HFFc6 (cell line): ENCODE results near the gene CAMK1G. TPM values are rescaled to one million over a fixed set of nuclear protein-coding genes. Genes with fewer than 3 reads are reported as not detected.

Experiments used
- DNase-seq: peaks from one replicate; pipeline ENCODE4 v3.0.0-alpha.2; 2018
- H3K27ac Mint-ChIP-seq: 2 replicates; pipeline ENCODE4 v1.8.0; 2020; ENCODE audit warnings: mild to moderate bottlenecking, mixed read lengths
- H3K27me3 Mint-ChIP-seq: 2 replicates; pipeline ENCODE4 v1.8.0; 2021; ENCODE audit warnings: mild to moderate bottlenecking, moderate library complexity, mixed read lengths; ENCODE audit not compliant: insufficient read depth
- H3K36me3 Mint-ChIP-seq: 2 replicates; pipeline ENCODE4 v1.8.0; 2021; ENCODE audit warnings: low read depth, mixed read lengths
- H3K4me1 Mint-ChIP-seq: 2 replicates; pipeline ENCODE4 v1.8.0; 2020; ENCODE audit warnings: low read depth, mixed read lengths
- H3K4me3 Mint-ChIP-seq: 2 replicates; pipeline ENCODE4 v1.8.0; 2020; ENCODE audit warnings: mild to moderate bottlenecking, moderate library complexity, mixed read lengths
- H3K9me3 Mint-ChIP-seq: 2 replicates; pipeline ENCODE4 v1.8.0; 2020; ENCODE audit warnings: mild to moderate bottlenecking, mixed read lengths
- total RNA-seq, 6 experiments: library from RNA; stranded (reverse); fragmentation: NEBNext Ultra II Directional; extraction: Animal tissue kit (Norgen Biotek cat#: 25700); gene quantifications; 2 replicates in 1 of 6; 3 replicates in 5 of 6; pipeline ENCODE4 v1.2.3, GENCODE V29; 2021
- TF ChIP-seq, protein P1 (sequence below): fragments of 200-600 bp; sonication (generic); IDR thresholded peaks from 2 replicates; pipeline ENCODE4 v1.5.0; 2021; ENCODE audit warnings: antibody characterized with exemption, mild to moderate bottlenecking

Gene CAMK1G
- total RNA-seq, 6 experiments from 2014 or later = 4.9 to 8.0 (median 5.9) TPM

DNA sequence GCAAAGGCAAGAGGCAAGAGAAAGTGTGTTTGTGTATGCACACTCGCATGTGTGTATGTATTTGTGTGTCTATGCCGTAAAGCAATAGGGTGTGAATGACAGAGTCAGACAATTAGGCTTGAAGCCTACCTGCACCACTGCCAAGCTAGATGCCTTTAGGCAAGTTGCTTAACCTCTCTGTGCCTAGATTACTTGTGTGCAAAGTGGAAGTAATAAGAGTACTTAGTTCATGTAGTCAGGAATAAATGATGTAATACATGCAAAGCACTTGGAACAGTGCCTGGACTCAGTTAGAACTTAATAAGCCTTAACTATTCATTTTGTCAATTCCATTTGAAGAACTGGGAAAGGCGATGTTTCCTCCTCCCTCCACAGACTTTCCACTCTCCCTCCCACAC is 37.0 kb downstream of the CAMK1G start:
- H3K4me3 Mint-ChIP-seq = no peak overlapping the region
- peaks cover 30% of the 10 kb centered on the region for H3K4me1 Mint-ChIP-seq
- H3K9me3 Mint-ChIP-seq = no peaks in the 10 kb centered on the region
- peaks cover 13% of the 10 kb centered on the region; the same call in 1 of the 2 replicates for H3K36me3 Mint-ChIP-seq
- DNase-seq = no peak
- TF ChIP-seq, protein P1, sequence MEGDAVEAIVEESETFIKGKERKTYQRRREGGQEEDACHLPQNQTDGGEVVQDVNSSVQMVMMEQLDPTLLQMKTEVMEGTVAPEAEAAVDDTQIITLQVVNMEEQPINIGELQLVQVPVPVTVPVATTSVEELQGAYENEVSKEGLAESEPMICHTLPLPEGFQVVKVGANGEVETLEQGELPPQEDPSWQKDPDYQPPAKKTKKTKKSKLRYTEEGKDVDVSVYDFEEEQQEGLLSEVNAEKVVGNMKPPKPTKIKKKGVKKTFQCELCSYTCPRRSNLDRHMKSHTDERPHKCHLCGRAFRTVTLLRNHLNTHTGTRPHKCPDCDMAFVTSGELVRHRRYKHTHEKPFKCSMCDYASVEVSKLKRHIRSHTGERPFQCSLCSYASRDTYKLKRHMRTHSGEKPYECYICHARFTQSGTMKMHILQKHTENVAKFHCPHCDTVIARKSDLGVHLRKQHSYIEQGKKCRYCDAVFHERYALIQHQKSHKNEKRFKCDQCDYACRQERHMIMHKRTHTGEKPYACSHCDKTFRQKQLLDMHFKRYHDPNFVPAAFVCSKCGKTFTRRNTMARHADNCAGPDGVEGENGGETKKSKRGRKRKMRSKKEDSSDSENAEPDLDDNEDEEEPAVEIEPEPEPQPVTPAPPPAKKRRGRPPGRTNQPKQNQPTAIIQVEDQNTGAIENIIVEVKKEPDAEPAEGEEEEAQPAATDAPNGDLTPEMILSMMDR = no peak
- peaks cover 1% of the 10 kb centered on the region for H3K27me3 Mint-ChIP-seq
- H3K27ac Mint-ChIP-seq = no peak overlapping the region

DNA sequence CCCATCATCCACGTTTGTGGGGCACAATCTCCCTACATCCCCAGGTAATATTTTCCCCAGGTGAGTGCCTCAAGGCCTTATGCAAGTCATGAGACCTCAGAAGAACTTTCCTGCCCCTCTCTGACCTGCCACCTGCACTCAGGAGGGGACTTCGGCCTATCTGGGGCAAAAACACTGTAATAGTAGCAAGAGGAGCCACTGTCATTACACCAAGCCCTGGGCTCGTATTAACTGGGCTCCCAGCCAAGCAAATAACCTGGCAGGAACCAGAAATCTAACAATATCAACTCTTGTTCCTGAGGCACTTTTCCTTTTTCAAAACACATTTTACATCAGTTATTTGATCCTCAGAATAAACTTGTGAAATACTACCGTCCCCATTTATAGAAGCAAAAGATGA is 37.8 kb downstream of the CAMK1G start:
- Mint-ChIP-seq H3K36me3 (peaks cover 12% of the 10 kb centered on the region; the same call in 1 of the 2 replicates), H3K9me3 (no peaks in the 10 kb centered on the region), H3K4me3 (no peak overlapping the region), H3K4me1 (peaks cover 38% of the 10 kb centered on the region), H3K27me3 (peaks cover 1% of the 10 kb centered on the region), H3K27ac (no peak overlapping the region)
- no peak for DNase-seq
- TF ChIP-seq, protein P1 = no peak

DNA sequence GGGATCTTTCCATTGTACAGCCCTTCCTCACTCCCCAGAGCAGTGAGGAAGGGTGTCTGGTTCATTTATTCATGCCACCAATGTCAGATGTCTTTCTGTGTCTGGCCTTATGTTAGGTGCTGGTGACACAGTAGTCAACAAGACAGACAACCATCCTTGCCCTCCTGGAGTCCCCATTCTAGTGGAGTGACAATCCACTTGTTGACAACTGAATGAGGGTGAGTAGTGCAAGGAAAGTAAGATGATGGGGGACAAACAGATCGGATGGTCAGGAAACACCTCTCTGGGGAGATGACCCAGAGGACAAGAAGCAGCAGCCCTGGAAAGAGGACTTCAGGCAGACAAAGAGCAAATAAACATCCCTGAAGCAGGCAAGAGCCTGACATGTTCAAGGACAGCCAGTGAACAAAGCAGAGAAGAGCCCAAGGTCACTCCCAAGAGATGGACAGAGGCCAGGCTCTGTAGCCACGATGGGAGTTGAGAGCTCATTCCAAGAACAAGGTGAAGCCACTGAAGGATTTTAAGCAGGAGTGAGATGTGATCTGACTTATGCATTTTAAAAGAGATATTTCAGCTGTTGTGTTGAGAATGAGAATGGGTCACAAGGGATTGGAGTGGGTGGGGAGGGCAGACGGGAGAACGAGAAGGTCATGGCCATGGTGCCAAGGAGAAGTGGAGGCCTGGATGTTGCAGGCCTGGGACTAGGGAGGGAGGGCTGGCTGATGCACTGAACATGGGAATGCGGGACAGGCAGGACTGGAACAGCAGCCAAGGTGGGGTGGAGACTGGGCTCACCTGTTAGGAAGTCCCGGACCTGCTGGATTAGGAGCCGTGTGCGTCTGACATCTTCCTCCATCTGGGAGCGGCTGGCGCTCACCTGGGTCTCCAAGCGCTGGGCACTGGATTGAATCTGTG is 38.5 kb downstream of the CAMK1G start:
- no peak overlapping the region for H3K4me3 Mint-ChIP-seq
- DNase-seq = no peak
- TF ChIP-seq, protein P1 = no peak
- H3K36me3 Mint-ChIP-seq = peaks cover 5% of the 10 kb centered on the region; the same call in 1 of the 2 replicates
- H3K27ac Mint-ChIP-seq = no peak overlapping the region
- H3K9me3 Mint-ChIP-seq = no peaks in the 10 kb centered on the region
- H3K4me1 Mint-ChIP-seq = peaks cover 39% of the 10 kb centered on the region
- peaks cover 1% of the 10 kb centered on the region for H3K27me3 Mint-ChIP-seq

DNA sequence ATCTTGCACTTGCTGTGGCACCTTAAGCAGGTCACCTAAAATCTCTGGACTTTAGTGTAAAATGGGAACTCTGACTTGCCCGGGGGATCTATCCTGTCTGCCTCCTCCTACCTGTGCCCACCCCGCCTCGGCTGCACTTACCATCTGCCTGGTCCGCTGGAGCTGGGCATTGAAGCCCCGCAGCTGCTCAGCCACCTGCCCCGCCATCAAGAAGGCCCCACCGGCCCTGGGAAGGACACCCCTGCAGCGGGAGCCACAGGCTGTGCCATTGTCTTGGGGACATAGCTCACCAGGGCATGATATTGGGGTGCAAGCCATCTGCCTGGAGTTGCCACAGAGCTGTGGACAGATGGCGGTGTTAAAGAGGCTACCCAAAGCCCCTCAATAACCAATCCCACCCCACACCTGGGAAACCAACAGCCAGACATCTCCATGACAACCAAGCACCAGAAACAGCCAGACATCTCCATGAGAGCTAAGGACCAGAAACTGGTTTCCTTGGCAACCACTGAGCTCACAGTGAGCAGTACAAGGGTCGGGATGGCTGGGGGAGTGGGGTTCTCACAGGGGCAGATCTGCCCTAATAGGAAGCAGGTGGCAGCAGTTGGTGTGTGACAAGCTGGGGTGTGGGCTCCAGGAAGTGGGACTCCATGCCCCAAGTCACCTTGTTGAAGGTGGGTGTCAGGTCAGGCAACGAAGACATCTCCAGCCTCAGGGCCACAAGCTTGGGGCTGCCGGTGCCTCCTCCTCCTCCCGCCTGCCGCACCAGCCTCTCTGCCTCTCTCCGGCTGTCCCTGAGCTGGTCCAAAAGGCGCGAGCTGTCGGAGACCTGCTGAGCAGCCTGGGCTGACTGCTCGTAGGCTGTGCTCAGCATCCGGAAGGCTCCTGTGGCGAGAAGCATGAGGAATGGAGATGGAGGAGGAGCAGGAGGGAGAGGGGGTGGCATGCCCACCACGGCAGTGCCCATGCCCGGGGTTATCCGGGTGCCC is 39.6 kb downstream of the CAMK1G start:
- no peak overlapping the region for H3K4me3 Mint-ChIP-seq
- H3K27me3 Mint-ChIP-seq = peaks cover 1% of the 10 kb centered on the region
- H3K9me3 Mint-ChIP-seq = no peaks in the 10 kb centered on the region
- H3K36me3 Mint-ChIP-seq = no peaks in the 10 kb centered on the region
- peaks cover 46% of the 10 kb centered on the region for H3K4me1 Mint-ChIP-seq
- TF ChIP-seq, protein P1 = no peak
- no peak for DNase-seq
- no peak overlapping the region for H3K27ac Mint-ChIP-seq
